COR-L47 (cell line): ENCODE measurements around the gene DNMT1.

Experiments
- DNase-seq: peaks from one replicate; lab custom pipeline; 2025; lab: John Stamatoyannopoulos, UW

Gene DNMT1

DNA sequence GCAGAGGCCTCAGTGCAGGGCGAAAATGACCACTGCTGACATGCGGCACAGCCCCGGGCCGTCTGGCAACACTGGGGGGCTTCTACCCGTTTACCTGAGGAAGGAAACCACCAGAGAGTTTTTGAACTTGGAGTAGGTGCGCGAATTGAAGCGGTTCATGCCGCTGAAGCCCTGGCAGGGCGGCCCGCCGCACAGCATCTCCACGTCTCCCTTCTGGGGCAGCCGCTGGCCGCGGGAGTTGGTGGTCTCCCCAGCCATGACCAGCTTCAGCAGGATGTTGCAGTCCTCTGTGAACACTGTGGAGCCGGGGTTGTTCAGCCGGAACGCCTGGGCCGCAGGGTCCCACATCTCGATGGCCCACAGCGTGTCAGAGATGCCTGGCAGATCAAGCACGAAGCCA is 54.8 kb downstream of the DNMT1 start:
- no peak for DNase-seq

DNA sequence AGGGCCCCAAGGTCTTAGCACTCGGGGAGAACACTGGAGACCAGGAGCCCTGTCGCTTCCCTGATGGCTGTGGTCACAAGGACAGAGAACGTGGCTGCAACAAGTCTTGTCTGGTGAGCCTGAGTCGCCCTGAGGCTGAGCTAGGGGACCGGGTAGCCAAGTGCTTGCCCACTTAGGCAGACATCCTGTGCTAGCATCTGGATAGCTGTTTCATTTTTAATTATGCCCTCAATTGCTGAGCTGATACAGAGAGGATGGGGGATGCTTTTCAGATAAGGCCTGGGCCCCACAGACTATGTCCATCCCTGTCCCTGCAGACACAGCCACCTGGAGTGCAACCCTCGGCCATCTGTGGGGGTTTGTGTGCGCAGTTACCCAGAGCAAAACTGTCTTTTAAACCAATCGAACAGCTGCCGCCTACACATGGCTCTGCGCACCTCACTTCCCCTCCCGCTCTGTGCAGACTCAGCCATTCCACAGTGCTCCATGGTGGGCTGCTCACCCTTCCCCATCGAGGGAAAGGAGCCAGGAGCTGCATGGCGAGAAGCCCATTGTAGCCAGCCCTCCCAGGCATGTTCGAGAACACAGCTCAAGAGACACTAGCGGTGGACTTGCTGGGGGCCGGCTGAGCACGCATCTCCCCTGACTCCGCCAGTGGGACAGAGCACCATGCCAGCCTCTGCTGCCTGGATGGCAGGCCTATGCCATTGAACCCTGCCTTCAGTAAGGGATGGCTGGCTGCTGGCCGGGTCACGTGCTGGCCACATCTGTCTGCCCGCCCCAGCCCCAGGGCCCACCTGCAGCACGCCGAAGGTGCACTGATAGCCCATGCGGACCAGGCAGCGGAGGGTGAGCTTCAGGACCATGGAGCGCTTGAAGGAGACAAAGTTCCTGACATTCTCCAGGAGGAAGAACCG is 55.6 kb downstream of the DNMT1 start:
- DNase-seq: no peak

DNA sequence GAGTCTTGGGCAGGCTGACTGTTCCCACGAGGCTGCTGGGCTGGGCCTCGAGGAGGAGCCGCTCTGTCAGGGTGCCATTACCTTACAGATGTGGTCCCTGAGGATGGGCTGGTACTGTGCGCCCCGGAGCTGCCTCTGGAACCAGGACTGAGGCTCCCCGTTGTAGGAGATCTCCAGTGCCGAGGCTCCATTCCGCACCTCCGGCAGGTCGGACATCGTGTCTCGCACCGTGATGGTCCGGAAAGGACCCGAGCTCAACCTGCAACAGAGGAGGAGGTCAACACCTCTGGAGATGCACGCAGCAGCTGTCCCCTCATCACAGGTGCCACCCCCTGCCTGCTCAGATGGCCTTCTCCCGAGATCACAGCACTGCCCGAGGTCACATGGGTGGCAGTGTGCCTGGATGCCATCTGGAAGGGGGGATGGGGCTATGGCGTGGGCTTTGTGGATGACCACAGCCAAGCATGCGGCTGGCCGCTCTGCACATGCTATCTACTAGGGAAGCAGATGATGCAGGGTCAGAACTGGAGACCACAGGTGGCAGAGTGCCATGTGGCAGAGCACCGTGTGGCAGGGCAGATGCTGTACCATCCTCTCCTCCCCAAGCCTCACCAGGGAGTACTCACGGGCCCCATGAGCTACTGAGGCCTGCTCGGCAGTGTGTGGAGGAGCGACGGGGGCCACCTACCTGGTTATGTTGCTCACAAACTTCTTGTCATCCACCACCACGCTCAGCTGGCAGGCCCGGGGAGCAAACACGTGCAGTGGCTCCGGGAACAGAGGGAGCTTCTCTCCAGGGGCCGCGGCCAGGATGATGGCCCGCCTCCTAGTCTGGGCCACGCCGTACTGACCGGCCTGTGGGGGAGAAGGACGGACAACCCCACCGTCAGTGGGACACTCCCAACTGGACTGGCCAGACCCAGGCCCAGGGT is 56.7 kb downstream of the DNMT1 start:
- no peak for DNase-seq

DNA sequence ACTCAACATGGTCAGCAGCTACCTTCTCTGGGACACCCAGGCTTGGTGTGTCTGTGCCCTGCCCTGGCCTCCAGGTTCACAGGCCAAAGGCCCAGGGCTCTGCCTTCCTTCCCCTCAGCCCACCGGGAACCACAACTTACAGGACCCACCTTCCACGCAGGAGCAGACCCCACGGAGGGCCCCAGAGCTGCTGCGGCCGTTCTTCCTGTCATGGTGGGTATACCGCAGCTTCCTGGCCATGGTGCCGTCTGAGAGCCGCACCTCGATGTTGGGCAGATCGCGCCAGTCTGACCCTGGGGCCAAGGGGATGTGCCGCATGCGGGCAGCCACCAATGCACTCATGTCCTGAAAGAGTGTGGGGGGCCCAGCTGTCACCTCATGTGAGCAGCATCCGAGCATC is 57.8 kb downstream of the DNMT1 start:
- DNase-seq: no peak

DNA sequence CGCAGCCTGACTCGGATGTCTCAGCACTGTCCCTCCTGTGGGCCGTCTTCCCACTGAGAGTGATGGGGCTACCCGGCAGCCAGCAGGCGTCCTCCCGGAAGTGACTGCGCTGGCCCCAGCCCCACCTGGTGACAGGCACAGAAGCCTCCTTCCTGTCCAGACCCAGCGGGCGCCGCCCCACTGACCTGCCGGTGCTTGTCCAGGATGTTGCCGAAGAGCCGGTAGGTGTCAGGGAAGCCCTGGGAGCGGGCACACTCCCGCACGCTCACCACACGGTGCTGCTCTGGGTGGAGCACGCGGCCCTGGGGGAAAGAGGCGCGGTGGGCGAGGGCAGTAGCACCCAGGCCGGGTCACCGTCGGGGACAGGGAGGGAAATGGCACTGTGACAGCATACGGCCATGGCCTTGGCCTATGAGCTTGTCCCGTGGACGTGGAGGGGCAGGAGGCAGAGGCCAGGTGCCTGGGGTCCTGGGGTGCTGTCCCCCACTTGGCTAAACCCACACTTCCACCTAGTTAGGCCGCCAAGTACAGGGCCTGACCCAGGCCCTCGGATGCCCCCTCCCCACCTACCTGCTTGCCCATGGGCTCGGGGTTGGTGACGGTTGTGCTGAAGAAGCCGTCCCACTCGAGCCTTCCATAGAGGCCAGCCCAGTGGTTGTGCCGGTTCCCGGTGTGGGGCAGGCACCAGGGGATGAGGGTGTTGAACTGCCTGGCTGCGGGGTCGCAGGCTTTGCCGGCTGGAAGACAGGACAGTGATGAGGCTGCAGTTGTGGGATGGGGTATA is 59.0 kb downstream of the DNMT1 start:
- DNase-seq: no peak

DNA sequence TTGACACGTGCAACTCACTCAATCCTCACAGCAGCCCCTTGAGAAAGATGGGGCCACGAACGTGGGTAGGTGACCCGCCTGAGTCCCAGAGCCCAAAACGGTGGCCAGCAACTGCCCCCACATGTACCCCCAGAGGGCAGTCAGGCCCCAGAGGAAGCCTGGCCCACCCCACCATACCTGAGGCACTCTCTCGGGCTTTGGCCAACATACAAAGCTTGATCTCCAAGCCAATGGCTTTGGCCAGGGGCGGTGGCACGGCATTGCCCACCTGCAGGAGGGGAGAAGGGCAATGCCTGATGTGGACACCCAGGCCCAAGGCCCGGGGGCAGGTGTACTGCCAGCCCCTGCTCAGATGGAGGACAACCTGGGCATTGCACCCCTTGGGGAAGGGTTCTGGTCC is 60.7 kb downstream of the DNMT1 start:
- no peak for DNase-seq

DNA sequence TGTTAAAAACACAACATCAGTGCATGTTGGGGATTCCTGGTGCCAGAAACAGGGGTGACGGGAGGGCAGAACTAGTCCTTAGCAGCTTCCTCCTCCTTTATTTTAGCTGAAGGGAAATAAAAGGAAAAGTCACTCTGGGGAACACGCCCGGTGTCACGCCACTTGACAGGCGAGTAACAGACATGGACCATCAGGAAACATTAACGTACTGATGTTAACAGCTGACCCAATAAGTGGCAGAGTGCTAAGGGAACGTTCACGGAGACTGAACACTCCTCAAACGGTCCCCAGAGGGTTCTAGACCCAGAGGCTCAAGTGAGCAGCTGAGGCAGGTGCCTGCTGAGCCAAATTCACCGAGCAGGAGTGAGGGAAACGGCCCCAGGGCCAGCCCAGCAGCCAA is 61.2 kb downstream of the DNMT1 start:
- DNase-seq: no peak

DNA sequence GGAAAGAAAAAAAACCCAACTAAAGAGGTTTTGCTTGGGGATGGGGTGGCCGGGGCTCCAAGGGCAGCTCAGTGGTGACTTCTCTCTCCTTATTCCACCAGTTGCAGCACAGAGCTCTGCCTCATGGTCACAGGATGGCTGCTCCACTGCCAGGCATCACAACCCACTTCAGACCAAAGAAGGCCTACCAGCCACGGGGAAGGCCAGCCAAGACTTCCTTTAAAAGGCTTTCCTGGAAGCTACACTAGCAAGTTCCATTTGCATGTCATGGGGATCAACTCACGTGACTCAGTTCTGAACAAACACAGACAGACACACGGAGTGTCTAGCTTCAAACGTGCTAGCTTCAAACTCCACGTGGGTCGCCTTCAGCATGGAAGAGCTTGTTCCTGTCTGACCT is 61.8 kb downstream of the DNMT1 start:
- no peak for DNase-seq

DNA sequence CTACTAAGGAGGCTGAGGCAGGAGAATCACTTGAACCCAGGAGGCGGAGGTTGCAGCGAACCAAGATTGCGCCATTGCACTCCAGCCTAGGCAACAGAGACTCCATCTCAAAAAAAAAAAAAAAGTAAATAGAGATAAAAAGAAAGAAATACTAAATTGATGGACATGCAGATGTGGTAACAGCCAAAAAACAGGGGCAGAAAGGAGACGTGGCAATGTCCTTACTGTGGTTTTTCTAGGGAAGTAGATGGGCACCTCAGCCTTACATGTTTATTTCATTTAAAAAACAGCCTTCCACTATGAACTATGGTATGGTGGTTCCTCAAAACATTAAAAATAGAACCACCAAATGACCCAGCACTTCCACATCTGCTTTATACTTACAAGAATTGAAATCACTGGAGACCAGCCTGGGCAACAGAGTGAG is 68.5 kb downstream of the DNMT1 start:
- no peak for DNase-seq

DNA sequence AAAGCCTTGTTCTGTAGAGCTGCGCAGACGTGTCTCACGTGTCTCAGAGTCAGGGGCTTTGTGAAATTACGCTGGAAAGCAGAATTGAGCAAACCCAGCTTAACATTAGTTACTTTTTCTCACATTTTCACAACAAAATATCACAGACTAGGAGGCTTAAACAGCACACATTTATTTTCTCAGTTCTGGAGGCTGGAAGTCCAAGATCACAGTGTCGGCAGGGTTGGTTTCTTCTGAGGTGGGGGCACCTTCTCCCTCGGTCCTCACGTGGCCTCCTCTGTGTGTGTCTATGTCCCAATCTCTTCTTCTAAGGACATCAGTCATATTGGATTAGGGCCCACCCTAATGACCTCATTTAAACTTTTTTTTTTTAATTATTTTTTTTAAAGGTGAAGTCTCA is 70.3 kb downstream of the DNMT1 start:
- DNase-seq: no peak

DNA sequence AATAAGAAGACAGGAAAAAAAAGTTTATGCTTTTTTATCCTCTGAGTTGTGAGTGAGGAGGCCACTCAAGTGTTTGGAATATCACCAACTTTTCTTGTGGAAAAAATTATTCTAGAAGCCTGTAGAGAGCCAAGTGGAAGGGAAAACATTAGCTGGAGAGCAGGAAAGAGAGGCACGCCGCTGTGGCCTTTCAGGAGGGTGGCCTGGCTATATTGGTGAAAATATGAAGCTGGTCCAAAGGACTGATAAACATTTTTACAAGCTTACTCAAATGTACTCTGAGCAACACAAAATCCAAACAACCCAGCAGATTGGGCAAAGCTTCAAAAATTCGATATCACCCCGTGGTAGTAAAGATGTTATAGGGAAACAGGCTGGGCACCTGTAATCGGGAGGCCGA is 72.7 kb downstream of the DNMT1 start:
- no peak for DNase-seq

DNA sequence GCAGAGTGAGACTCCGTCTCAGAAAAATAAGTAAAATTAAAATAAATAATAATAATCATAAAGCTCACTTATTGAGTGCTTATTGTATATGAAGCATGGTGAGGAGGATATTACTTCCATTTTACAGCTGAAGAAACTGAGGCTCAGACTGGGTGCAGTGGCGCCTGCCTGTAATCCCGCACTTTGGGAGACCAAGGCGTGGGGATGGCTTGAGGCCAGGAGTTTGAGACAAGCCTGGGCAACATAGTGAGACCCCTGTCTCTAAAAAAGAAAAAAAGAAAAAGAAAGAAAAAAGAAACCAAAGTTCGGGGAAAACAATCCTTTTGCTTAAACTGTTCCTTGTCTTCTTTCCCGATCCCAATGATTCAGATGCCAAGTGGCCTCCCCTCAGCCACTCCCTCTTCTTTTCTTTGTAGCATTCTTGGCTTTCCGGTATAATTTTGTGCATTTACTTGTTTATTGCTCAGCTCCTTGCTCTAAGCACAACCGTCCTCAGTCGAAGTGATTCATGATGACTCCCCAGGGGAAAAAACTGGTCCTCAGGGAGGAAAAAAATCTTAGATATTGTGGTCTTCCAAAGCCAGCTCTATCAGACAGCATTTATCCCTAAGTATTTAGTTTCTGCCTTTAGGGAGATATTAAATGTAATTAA is 74.1 kb downstream of the DNMT1 start:
- DNase-seq: no peak

DNA sequence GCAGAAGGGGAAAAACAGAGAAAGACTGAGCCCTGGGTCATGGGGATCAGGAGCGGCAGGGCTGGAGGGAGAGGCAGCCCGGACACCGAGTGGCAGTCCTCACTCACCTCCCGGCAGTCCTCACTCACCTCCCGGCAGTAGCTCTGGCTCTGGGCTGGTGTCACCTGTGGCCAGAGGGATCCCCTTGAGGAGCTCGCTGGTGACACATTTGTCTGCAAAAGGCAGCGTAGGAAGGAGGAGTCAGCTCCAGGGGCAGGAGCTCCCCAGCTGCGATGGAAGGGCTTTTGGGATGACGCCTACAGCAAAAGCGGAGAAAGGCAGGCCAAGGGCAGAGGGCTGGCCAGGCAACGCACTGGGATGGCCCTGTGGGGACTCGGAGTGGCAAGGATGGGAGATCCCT is 75.8 kb downstream of the DNMT1 start:
- DNase-seq: no peak

DNA sequence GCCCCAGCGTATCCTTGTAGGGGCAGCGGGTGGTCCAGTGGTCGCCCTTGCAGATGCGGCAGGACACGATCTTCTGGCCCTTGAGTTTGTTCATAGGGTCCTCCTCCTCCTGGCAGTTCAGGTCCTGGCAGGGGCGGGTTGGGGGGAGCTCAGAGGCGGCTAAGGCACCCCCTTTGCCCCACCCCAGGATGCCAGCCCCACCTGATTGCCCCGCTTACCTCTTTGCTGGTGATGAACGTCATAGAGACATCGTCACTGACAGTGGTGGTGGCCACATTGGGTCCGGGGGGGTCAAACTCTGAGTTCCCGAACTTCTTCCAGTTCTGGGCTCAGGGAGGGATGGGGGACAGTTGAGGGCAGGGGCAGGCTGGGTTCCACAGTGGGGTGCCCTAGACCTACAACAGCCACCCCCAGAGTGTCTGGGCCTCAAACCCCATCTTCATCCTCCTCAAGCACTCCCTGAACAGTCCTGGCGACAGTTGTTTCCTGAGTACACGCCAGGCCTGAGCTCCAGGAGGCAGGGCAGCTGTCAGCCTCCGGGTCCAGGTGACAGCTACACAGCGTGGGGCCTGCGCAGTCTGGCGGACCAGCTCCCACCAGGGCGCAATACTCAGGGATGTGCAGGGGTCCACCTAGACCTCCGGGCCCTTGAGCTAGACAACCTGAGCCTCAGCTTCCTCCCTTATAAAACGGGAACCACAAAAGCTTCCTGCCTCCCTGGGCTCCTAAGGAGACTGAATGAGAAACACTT is 77.7 kb downstream of the DNMT1 start:
- no peak for DNase-seq

DNA sequence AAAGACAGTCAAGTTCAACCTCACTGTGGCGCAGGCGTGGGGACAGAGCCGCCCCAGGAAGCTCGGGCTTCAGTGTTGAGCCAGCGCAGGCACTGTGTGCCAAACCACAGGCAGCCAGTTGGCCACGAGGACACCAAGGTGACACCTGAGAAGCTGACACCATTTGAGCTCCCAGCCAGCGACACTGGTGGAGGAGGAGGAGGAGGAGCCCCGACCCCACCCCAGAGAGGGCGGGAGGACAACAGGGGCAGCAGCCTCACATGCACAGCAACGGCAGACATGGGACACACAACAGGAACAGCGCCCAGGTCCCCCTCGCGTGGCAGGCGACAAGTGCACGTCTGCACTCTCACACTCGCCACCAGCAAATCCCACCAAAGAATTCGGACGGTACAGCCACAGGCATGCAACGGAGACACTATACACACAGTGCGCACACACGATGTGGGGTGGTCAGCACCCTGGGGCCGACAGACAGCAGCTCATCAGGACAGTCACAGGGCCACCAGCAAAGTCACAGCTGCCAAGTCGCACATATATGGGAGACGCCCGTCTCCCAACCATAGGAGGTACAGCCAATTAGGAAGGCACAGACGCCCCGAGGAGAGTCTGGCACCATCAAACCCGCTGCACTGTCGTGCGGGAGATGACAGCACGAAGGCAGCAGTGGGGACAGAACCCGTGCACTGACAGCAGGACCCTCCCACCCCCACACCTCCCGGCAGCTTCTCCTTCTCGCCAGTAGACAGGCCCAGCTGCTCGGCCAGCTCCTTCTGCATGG is 78.5 kb downstream of the DNMT1 start:
- no peak for DNase-seq

DNA sequence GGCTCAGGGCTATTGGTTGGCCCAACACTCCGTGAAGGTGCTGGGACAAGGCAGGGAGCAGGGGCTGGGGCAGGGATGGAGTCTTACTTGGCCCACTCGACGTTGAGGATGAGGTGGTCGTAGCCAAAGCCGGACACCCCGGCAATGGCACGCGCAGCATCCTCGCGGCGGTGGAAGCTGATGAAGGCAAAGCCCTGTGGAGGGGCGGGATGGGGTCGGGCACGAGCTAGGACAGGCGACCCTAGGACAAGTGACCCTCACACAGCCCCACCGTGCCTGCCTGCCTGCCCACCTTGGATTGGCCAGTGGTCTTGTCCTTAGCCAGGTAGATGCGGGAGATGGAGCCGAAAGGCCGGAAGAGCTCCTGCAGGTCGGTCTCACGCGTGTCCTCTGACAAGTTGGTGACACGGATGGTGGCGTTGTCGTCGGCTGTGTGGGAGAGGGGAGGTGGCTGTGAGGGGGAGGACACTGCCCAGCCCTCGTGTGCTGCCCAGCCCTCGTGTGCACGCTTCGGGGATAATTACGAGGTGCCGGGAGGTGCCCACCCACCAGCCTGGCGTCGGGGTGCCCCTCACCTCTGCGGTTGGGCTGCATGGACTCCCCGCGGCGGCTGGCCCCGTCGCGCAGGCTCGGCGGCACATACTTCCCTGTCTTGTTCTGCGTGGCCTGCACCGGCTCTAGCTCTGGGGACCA is 79.2 kb downstream of the DNMT1 start:
- no peak for DNase-seq

DNA sequence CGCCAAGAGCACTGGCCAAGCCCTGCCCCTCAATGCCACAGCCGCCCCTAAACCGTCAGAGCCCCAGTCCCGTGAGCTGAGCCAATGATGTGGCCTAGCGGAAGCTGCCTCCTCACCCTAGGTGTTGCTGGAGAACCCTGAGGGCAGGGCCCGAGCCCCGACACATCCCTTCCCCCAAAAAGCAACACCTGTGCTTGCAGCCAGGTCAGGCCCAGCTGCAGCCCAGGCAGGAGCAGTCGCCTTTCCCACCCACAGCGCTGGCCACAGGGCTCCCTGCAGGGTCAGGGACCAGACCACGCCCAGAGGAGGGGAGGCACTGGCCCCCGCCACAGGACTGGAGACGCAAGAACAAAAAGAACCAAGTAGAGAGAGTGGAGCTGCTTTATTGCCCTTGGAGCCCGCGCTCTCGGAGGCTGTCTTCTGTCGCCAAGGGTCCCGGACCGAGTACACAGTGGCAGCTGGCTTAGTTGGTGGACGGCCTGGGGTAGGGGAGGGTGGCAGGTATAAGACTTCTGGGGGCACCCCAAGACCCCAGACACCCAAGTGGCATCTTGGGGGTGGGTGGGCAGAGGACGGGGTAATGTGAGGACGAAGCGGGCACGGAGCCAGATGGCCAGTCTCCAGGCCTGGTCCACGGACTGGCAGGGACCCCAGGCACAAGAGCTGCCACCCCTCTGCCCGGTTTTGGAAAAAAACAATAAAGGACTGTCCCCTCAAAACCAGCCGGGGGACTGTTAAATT is 79.9 kb downstream of the DNMT1 start:
- DNase-seq: no peak

DNA sequence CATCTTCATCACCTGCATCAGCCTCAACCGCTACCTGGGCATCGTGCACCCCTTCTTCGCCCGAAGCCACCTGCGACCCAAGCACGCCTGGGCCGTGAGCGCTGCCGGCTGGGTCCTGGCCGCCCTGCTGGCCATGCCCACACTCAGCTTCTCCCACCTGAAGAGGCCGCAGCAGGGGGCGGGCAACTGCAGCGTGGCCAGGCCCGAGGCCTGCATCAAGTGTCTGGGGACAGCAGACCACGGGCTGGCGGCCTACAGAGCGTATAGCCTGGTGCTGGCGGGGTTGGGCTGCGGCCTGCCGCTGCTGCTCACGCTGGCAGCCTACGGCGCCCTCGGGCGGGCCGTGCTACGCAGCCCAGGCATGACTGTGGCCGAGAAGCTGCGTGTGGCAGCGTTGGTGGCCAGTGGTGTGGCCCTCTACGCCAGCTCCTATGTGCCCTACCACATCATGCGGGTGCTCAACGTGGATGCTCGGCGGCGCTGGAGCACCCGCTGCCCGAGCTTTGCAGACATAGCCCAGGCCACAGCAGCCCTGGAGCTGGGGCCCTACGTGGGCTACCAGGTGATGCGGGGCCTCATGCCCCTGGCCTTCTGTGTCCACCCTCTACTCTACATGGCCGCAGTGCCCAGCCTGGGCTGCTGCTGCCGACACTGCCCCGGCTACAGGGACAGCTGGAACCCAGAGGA is 80.6 kb downstream of the DNMT1 start:
- no peak for DNase-seq
